ENCODE measurements around the gene GAB2.

DNA sequence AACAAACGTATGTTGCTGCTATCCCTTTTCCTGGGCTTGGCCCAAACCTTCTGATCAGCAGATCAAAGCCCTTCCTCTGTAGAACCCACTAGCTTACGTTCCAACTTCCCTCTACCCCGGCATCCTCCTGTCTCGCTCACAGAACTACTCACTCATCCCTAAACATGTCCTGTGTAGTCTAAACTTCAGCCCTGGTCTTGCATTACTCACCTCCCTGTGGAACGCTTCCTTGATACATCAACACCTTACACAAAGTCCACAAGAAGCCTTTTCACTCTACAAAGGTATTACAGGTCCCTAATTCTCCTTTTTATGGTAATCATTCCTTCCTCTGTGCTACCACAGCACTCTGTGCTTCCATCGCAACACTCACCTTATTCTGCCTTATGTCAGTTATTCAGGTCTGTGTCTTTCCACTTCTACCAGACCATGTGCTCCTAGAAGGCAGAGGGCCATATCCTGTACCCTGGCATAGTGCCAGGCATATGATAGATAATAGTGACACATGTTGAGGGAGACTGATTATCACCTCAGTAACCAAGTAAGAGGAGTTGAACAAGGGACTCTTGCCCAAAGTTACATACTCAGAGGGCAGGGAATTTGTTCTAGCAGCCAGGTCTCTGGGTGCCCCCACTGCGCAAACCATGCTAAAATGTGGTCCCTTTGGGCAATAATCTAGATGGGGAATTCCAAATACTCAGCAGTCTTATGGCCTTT is 187.3 kb downstream of the GAB2 start:
- no peak for TF ChIP-seq POLR2AphosphoS5 (IDR thresholded peaks at IDR 0.05)
- TF ChIP-seq, protein P1, sequence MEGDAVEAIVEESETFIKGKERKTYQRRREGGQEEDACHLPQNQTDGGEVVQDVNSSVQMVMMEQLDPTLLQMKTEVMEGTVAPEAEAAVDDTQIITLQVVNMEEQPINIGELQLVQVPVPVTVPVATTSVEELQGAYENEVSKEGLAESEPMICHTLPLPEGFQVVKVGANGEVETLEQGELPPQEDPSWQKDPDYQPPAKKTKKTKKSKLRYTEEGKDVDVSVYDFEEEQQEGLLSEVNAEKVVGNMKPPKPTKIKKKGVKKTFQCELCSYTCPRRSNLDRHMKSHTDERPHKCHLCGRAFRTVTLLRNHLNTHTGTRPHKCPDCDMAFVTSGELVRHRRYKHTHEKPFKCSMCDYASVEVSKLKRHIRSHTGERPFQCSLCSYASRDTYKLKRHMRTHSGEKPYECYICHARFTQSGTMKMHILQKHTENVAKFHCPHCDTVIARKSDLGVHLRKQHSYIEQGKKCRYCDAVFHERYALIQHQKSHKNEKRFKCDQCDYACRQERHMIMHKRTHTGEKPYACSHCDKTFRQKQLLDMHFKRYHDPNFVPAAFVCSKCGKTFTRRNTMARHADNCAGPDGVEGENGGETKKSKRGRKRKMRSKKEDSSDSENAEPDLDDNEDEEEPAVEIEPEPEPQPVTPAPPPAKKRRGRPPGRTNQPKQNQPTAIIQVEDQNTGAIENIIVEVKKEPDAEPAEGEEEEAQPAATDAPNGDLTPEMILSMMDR (IDR thresholded peaks at IDR 0.05), result no peak
- no peak for TF ChIP-seq POLR2A (IDR thresholded peaks at IDR 0.05)

Measured in suprapubic skin (tissue), 4 donors.